GM18858 (cell line): ENCODE data around the gene DAPK1.

Source experiments
- ATAC-seq: cut with Tn5 transposase; IDR thresholded peaks from one replicate; pipeline ENCODE4 v1.9.1; 2021; ENCODE audit not compliant: unreplicated experiment

The DAPK1 gene

GRCh38 chr9:87609002-87609401, 111.3 kb downstream of the DAPK1 start:
- no peak for ATAC-seq

- ATAC-seq: no peak
Measured at GRCh38 chr9:87609486-87609885, 111.8 kb downstream of the DAPK1 start.

DNA sequence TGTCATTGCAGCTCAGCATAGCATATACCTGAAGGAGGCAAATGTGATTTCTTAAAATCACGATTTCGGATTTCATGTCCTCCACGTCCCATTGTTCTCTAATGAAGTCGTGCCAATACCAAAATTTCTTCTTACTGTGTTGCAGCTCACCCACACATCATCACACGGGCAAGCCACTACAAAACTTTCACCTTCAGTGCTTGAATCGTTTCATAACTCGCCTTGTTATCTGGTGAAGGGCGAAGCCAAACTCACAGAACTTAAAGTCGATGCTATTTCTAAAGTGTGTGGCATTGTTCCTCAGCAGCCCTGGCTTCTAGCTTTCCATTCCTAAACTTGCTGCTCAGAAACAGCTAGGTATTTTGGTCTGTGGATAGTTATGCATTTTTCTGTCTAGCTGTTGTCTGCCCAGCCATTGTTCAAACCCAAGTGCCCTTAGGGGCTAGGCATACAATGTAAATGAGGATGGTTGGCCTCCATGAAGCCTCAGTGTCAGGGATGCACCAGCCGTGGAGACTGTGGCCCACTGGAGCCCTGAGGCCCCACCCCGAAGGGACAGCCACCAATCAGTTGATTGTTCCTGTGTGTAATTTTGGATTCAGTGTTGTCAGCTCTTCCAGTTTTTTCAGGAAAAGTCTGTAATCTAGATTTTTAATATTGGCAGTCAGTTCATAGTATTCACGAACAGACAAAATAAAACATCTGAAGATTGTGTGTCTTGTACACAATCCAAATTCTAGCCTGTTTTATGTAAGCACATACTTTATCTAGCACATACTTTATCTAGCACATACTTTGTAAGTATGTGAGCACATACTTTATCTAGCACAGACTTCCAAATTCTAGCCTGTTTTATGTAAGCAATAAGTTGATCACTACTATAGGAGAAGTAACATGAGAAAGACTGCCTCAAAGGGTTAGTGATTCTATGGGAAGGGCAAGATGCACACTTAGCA, 112.8 kb downstream of the DAPK1 start:
- ATAC-seq: no peak

DNA sequence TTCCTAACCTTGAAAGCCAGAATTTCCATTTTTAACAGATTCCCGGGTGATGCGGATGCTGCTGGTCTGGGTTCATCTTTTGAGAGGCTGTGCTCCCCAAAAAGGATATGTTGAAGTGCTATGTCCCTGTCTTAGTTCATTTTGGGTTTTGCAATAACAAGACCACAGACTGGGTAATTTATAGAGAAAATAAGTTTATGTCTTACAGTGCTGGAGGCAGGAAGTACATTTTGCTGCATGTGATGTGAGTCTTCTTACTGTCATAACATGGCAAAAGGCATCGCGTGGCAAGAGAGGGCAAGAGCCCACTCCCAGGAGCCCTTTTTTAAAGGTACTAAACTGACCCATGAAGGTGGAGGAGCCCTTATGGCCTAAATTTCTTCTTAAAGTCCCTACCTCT, 114.1 kb downstream of the DAPK1 start:
- ATAC-seq: no peak

DNA sequence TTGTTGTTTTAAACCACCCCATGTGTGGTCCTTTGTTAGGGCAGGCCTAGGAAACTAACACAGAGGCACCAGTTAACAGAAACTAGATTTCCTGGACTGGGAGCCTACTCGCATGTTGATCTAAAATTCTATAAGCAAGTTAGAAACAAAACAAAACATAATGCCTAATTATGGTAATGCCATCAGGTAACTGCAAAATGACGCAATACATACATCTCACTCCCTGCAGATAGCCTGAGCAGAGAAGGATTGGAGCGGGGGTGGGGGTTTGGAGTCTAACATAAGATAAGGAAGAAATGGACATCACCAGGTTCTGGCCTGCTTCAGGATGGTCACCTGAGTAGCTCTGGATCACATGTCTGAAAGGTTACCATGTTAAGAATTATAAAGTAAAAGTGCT, 114.9 kb downstream of the DAPK1 start:
- no peak for ATAC-seq

DNA sequence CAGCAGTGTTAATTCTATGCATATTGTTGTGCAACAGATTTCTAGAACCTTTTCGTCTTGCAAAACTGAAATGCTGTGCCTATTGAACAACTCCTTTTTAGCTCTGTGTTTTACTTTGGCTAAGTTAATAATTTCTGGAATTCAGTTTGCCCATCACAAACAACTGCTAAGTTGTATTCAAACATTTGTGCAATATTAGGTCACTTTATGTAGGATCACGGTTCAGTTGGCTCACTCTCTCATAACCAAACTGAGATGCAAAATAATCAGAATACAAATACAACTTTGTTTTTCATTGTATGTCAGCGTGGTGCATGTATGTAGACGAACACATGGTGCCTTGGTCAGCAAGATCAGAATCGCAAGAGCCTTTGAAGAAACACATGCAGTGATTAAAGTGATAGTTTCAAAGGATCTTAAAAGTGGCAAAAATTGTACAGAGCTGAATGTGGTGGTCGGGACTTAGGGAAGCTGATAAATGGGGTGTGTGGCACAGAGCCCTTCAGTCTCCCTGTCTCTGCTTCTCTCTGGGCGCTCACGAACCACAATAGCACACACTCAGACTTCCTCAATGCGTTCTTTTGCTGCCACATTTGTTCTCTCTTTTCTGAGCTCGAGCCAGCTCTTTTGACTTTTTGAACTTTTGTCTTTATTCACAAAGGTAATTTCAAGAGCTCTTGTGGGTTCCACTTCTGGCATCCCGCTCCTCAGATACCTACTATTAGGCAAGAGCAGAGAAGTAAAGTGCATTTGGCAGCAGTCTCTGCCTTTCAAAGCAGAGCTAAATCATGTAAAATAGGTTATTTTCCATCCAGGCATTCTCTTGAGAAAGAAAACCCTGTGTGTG, 115.8 kb downstream of the DAPK1 start:
- no peak for ATAC-seq

DNA sequence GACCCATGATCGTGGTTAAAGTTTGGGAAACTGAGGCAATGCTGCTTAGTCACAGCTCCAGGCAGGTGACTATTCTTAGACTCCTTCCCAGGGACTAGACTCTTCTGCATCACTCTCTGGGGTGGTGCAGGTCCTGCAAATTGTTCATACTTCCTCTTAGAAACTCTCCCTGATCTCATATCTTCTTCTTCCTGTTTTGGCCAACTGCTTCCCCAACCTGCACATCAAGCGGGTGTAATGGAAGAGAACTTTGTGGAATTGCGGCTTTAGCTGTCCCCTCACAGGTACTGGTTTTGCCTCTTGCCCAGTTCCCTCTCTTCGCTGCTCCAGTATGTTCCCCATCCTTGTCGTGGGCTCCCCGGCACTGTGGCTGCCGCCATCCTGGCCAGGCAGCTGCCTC, 116.7 kb downstream of the DAPK1 start:
- ATAC-seq: no peak

DNA sequence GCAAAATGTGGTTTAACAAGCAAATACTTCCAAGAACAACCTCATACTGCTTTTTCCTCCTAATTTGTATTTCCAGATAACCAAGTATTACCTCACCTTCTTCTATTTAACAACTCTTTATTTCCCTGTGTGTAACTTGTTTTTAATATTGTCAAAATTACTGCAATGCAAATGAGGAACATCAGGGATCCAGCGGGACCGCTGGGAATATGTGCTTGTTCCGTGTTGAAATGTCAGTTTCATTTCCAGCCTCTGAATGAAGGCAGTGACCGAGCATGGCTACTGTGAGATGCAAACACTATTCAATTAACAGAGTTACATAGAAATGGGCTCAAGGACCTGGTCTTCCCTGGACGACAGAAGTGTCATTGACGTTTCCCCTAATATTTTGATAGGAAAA, 117.5 kb downstream of the DAPK1 start:
- no peak for ATAC-seq

GRCh38 chr9:87615547-87616148, 118.0 kb downstream of the DAPK1 start:
- no peak for ATAC-seq

DNA sequence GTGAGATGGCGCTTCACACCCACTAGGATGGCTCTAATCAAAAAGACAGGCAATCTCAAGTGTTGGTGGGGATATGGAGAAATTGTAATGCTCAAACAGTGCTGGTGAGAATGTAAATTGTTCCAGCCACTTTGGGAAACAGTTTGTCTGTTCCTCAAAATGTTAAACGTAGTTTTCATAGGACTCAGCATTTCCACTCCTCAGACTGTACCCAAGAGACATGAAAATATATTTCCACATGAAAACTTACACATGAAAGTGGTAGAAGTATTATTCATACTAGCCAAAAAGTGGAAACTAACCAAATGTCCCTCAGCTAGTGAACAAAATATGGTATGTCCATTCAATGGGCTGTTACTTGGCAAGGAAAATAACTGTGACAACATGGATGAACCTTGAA, 120.6 kb downstream of the DAPK1 start:
- no peak for ATAC-seq

- no peak for ATAC-seq
Measured at GRCh38 chr9:87618931-87619330, 121.3 kb downstream of the DAPK1 start.

GRCh38 chr9:87619346-87619745, 121.7 kb downstream of the DAPK1 start:
- no peak for ATAC-seq

GRCh38 chr9:87620731-87621322, 123.2 kb downstream of the DAPK1 start:
- ATAC-seq: no peak

DNA sequence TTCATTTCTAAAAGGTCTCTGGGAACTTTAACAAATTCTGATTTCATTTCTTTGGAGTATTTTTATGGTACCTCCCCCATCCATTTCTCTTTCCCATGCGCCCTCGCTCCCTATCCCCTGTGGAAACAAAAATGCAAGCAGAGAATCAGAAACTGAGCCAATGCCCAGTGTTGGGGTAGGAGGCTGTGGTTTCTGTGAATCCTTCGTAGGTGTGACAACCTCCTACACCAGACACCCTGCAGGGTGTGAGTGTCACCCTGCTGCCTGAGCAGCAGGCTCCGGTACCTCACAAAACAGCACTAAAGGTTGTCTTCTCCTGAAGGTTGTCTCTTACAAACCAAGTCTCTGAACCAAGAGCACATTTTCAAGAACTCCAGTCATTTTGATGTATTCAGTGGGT, 124.4 kb downstream of the DAPK1 start:
- no peak for ATAC-seq

DNA sequence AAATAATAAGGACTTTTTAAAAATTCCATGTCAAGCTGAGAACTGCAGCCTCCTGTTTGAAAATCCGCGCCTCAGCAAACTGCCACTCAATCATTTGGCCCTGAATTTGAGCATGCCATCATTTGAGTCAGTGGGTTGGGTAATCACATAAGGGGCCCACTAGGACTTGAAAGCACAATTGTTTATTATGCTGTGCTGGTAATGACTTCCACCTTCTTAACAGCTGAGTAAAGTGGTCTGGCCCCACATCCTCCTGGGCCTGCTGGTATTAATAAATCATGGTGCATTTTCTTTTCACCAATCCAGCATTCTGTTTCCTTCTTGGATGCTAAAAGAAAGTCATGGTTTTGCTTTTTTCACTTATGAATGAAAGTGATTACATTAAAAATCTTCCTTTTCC, 125.3 kb downstream of the DAPK1 start:
- no peak for ATAC-seq

DNA sequence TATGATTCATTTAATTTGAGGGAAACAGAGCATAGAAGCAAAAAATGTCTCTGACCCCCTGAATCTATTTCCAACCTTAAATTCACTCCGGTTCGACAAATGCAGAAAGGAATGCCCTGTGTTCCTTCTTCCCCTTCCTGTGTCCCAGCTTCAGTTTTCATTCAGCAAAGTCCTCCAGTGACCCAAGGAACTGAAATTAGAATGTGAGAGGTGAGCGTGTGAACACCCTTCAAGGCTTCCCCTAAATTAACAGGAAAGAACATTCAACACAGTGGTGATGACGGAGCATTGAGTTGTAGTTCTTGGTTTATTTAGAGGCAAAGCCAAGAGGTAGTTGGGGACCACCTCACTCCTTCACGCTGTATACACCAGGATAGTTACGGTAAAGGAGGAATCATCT, 130.7 kb downstream of the DAPK1 start:
- no peak for ATAC-seq

DNA sequence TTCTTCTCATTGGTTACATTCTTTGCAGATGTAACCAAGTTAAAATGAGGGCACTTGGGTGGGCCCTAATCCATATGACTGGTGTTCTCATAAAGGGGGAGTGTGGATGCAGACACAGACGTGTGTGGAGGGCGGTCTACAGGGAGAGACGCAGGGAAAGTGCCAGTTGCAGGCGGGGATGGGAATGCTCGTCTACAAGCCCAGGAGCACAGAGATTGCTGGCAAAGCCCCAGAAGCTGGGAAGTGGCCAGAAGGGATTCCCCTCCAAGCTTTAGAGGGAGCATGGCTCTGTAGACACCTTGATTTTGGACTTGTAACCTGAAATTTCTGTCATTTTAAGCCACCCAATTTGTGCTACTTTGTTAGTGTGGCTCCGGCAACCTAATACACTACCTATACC, 131.4 kb downstream of the DAPK1 start:
- ATAC-seq: no peak

DNA sequence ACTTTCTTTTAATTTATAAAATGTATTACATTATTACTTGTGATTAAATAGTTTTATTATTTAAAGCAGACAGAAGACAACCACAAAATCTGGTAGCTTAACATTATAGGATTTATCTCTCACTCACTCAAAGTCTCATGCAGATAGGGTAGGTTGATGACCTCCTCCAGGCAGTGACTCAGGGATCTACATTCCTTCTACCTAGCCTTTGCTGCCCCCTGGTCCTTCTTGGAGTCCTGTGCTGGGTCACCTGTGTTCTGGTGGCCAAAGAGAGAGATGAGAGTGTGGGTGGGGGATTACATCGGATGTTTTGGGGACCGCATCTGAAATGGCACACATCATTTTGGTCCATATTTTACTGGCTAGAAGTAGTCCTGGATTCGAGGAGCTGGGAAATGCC, 132.6 kb downstream of the DAPK1 start:
- ATAC-seq: no peak

DNA sequence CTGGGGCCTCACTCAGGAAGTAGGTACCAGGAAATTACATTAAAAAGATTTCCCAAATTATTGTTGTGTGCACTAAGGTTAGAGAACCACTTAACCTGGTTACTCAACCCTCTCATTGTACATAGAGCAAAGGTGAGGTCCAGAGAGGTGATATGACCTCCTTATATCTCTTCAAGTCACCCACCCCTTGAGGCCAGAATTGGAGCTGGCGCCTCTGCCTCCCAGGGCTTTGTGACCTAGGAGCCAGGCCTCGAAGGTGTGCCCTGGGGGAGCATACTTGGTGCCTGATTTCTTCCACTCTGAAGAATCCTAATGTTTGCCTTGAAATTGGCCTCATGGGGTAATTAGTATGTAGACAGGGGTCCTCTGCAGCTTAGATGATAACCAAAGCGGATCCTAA, 133.2 kb downstream of the DAPK1 start:
- no peak for ATAC-seq

DNA sequence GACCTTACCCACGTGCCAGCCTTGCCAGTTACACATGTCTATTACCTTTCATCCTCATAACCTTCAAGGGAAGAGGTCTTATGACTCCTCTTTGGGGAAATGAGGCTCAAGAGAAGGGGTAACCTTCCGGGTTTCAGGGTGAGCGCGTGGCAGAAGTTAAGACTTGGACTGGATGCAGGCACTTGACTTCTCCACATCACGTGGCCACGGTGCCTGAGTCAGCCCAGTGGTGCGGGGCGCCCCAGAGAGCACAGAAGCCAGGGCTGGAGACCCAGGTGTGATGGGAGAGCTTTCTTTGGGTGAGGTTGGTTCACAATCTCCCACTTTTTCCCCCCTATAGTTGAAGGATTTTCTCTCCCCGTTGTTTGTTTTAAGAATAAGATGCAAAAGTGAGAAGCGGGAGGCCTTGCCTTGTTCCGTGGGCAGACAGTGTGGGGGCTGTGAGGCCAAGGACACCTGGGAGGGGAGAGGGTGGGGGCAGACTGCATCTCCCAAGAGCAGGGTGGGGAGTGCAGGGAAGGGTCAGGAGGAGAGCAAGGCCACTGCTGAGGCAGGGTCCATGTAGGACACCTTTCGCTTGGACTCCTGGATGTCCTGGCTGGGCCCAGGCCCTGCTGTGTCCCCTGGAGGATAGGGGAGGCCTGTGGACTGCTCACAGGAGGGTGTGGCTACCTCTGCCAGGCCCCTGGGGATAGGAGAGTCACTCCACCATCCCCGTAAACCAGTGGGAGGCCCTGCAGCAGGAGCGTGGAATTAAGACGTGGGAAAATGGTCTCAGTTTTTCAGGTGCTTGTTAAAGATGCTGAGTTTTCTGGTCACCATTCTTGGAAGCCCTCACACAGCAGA, 138.2 kb downstream of the DAPK1 start:
- ATAC-seq: no peak
